Adrenal gland (tissue), 12 donors: ENCODE measurements around the gene ZEB1. TPM values are rescaled to one million over a fixed set of nuclear protein-coding genes. Genes with fewer than 3 reads are reported as not detected.

Source experiments
- DNase-seq, 7 donors: peaks; one replicate each; pipeline ENCODE4 v3.0.0-alpha.2; 2019 to 2020
- H3K27ac ChIP-seq, 5 donors: fragments of 200-600 bp; sonication (generic) in 4 of 5; 1 replicate in 3 of 5; 2 replicates in 2 of 5; pipeline versions ENCODE4 v1.5.1 to v1.8.0; 2016 to 2020; ENCODE audit warnings: mild to moderate bottlenecking in 1 of 5
- H3K27me3 ChIP-seq: fragments of 200-600 bp; 2 replicates; pipeline ENCODE4 v1.8.0; 2021
- H3K36me3 ChIP-seq, 2 donors: fragments of 200-600 bp; replicated peaks in 1 of 2; 1 replicate in 1 of 2; 2 replicates in 1 of 2; pipeline versions ENCODE4 v1.5.1 to v1.8.0; 2018 to 2022
- H3K4me1 ChIP-seq, 2 donors: fragments of 200-600 bp; replicated peaks in 1 of 2; 1 replicate in 1 of 2; 2 replicates in 1 of 2; pipeline versions ENCODE4 v1.5.1 to v1.8.0; 2018 to 2021
- H3K4me3 ChIP-seq, 4 donors: fragments of 200-600 bp; sonication (generic) in 3 of 4; one replicate each; pipeline ENCODE4 v1.5.1; 2016 to 2018
- H3K9me3 ChIP-seq, 3 donors: fragments of 200-600 bp; sonication (generic) in 1 of 3; replicated peaks in 1 of 3; 1 replicate in 2 of 3; 2 replicates in 1 of 3; pipeline versions ENCODE4 v1.5.1 to v1.8.0; 2016 to 2021
- POLR2A ChIP-seq, 2 donors: fragments of 450-650 bp; IDR thresholded peaks; one replicate each; pipeline ENCODE4 v1.6.1; 2017; ENCODE audit warnings: antibody characterized with exemption in 2 of 2, mild to moderate bottlenecking in 2 of 2, moderate library complexity in 1 of 2
- WGBS, 4 donors: extraction: QIAGEN DNeasy Blood & Tissue Kit in 2 of 4; methylation state at CpG; one replicate each; pipeline versions ENCODE4 v1.1.5 to v1.1.7; 2013 to 2017; 5-methylcytosine and 5-hydroxymethylcytosine counted together
- intact Hi-C, 2 donors: fragments of 100-400 bp; cut with DNase I; formaldehyde crosslinking; loops; one replicate each; pipeline versions ENCODE4 v1.14.1 to v1.15.0; 2022 to 2023
- polyA plus RNA-seq, 3 donors: library from polyadenylated mRNA; stranded (reverse); fragments of 200-250 nt in 2 of 3; fragments of 350-450 nt in 1 of 3; fragmentation: Illumina TruSeq in 1 of 3; extraction: RNeasy Lipid Tissue Mini Kit (QIAGEN cat#74804) in 1 of 3; gene quantifications; one replicate each; pipeline ENCODE4 v1.2.3, GENCODE V29; 2013 to 2014
- total RNA-seq, 9 donors: library from RNA; depleted of rRNA in 4 of 9; stranded (reverse); fragments of >200 nt in 4 of 9; fragments of 120-200 nt in 1 of 9; fragmentation: NEBNext Ultra II Directional in 1 of 9; extraction: Animal tissue kit (Norgen Biotek cat#: 25700) in 1 of 9; gene quantifications; one replicate each; pipeline versions ENCODE4 v1.1.0 to v1.2.4, GENCODE V29; 2013 to 2023
- TF ChIP-seq, protein P1 (sequence below), 6 experiments: fragments of 450-650 bp in 4 of 6; fragments of 200-600 bp in 2 of 6; sonication (generic) in 1 of 6; IDR thresholded peaks; 1 replicate in 5 of 6; 2 replicates in 1 of 6; pipeline versions ENCODE4 v1.5.1 to v1.8.0; 2016 to 2021; ENCODE audit warnings: antibody characterized with exemption in 6 of 6, mild to moderate bottlenecking in 2 of 6, moderate library complexity in 1 of 6
- donor health status: healthy with polysubstance abuse.
- donor health status: Bipolar disorder and iron deficiency.
- donor health status: DM: yes; HTN: yes; CAD: no.
- donor health status: DM: no; HTN: no; CAD: no.
- donor health status: DM: no; HTN: no; CAD: no.
- donor health status: DM: yes; HTN: yes; CAD: no.

Gene ZEB1
- total and polyA plus RNA-seq, 12 donors, result 7.3 to 34.9 (median 22.9) TPM

DNA sequence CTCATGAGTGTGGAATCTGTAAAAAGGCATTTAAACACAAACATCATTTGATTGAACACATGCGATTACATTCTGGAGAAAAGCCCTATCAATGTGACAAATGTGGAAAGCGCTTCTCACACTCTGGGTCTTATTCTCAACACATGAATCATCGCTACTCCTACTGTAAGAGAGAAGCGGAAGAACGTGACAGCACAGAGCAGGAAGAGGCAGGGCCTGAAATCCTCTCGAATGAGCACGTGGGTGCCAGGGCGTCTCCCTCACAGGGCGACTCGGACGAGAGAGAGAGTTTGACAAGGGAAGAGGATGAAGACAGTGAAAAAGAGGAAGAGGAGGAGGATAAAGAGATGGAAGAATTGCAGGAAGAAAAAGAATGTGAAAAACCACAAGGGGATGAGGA is 207.7 kb downstream of the ZEB1 start:
- Histone ChIP-seq H3K36me3 (peaks cover 0 to 8% of the 10 kb centered on the region in 2 donors), H3K27me3 (no peaks in the 10 kb centered on the region), H3K9me3 (no peaks in the 10 kb centered on the region), H3K27ac (no peak overlapping the region), H3K4me3 (no peak overlapping the region), H3K4me1 (no peaks in the 10 kb centered on the region)
- DNase-seq, result no peak
- 86 to 95% (median 87%) methylated on average over 11 of the region's 11 CpGs for WGBS, 4 donors
- intact Hi-C loops, result no loop called here
- no peak for TF ChIP-seq POLR2A (IDR thresholded peaks at IDR 0.05)
- TF ChIP-seq, protein P1, sequence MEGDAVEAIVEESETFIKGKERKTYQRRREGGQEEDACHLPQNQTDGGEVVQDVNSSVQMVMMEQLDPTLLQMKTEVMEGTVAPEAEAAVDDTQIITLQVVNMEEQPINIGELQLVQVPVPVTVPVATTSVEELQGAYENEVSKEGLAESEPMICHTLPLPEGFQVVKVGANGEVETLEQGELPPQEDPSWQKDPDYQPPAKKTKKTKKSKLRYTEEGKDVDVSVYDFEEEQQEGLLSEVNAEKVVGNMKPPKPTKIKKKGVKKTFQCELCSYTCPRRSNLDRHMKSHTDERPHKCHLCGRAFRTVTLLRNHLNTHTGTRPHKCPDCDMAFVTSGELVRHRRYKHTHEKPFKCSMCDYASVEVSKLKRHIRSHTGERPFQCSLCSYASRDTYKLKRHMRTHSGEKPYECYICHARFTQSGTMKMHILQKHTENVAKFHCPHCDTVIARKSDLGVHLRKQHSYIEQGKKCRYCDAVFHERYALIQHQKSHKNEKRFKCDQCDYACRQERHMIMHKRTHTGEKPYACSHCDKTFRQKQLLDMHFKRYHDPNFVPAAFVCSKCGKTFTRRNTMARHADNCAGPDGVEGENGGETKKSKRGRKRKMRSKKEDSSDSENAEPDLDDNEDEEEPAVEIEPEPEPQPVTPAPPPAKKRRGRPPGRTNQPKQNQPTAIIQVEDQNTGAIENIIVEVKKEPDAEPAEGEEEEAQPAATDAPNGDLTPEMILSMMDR (IDR thresholded peaks at IDR 0.05), result no peak

DNA sequence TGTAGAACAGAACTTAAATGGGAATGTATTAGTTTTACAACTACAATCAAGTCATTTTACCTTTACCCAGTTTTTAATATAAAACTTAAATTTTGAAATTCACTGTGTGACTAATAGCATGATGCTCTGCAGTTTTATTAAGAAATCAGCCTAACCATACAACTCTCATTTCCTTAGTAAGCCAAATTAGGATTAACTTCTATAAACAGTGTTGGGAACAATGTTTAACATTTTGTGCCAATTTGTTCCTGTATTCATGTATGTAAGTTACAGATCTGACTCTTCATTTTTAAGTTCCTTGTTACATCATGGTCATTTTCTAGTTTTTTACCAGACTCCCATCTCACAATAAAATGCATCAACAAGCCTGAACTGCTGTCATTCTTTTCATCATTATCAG is 209.8 kb downstream of the ZEB1 start:
- DNase-seq, result no peak
- H3K27ac ChIP-seq, result no peak overlapping the region
- no peaks in the 10 kb centered on the region for H3K27me3 ChIP-seq
- intact Hi-C loops, result no loop called here
- no peak overlapping the region for H3K4me3 ChIP-seq
- no peak for TF ChIP-seq POLR2A (IDR thresholded peaks at IDR 0.05)
- TF ChIP-seq, protein P1 (IDR thresholded peaks at IDR 0.05), result no peak
- peaks cover 0 to 8% of the 10 kb centered on the region in 2 donors for H3K36me3 ChIP-seq
- no peaks in the 10 kb centered on the region for H3K9me3 ChIP-seq
- no peaks in the 10 kb centered on the region for H3K4me1 ChIP-seq

DNA sequence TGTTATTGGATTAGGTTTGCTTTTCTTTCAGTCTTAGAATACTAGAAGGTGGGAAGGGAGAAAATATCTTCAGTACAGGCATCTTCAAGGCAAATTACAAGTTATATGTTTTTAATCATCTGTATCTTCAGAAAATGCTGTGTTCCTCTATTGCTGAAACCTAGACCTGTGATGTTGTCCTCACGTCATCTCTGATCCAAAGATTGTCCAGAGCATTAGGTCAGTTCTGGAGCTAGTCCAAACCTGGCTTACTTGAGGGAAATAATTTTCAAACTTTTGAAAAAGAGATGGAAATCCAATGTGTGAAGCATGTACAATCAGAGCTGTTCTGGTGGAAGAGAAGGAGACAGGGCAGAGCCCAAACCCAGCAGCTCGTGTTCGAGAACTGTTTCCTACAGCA is 217.3 kb downstream of the ZEB1 start:
- TF ChIP-seq POLR2A (IDR thresholded peaks at IDR 0.05), result no peak
- TF ChIP-seq, protein P1 (IDR thresholded peaks at IDR 0.05), result no peak
- Histone ChIP-seq H3K4me3 (no peak overlapping the region), H3K36me3 (no peaks in the 10 kb centered on the region), H3K4me1 (no peaks in the 10 kb centered on the region), H3K27me3 (no peaks in the 10 kb centered on the region), H3K27ac (no peak overlapping the region), H3K9me3 (no peaks in the 10 kb centered on the region)
- intact Hi-C loops, result no loop called here
- WGBS, 4 donors, result 54 to 63% (median 60%) methylated on average over 3 of the region's 3 CpGs
- DNase-seq, result no peak

DNA sequence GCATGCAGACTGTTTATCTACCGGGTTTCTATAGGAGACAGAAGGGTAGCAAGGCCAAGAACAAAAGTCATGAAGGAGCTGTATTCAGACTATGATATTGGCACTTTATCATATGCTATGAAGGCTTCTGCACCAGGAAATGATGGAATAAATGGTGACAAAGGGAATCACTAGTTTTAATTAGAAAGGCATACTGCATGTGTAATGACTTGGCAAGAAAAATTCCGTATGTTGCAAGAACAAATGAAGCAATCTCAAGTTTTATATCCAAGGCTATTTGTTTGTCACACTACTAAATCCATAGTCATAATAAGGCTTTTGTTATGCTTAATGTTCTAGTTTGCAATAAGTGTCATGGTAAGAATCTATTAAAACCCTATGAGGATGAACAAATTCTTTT is 230.9 kb downstream of the ZEB1 start:
- TF ChIP-seq POLR2A (IDR thresholded peaks at IDR 0.05), result no peak
- TF ChIP-seq, protein P1 (IDR thresholded peaks at IDR 0.05), result no peak
- H3K36me3 ChIP-seq, result no peaks in the 10 kb centered on the region
- no peak overlapping the region for H3K27ac ChIP-seq
- 39 to 53% (median 49%) methylated on average over 2 of the region's 2 CpGs for whole genome bisulfite sequencing, 4 donors
- no peaks in the 10 kb centered on the region for H3K9me3 ChIP-seq
- no peak for DNase-seq
- no peak overlapping the region for H3K4me3 ChIP-seq
- H3K4me1 ChIP-seq, result no peaks in the 10 kb centered on the region
- intact Hi-C loops, result no loop called here
- no peaks in the 10 kb centered on the region for H3K27me3 ChIP-seq
